ENCODE measurements around the gene PET100. TPM values are rescaled to one million over a fixed set of nuclear protein-coding genes. Genes with fewer than 3 reads are reported as not detected.

PET100 gene
- total and polyA plus RNA-seq, 3 experiments from 2014 or later = 110 to 297 (median 110) TPM

DNA sequence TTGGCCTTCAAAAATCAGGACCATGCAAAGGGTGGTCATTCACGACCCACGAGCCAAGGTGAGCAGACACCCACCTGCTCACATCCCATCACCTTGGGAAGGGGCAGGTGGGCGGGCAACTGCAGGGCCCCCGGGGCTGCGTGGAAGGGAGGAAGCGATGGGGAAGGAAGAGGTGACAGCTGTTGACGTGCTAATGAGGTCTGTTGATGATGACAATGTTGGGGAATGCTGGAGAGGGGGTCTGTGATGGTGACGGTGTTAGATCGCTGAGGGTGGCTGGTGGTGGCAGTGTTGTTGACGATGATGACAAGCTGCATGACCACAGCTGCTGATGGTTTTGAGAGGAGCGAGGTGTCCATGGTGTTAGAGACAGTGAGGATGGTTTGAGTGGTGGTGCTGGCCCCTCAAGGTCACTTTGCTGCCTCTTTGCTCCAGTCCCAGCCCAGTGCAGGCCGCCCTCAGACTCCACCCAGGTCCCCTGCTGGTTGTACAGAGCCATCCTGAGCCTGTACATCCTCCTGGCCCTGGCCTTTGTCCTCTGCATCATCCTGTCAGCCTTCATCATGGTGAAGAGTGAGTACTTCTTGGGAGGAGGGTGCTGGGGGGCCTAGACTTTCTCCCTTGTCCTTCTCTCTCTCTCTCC is 48.2 kb downstream of the PET100 start:
- Histone ChIP-seq H3K27me3 (ENCODE audit: insufficient read depth, low read length, poor library complexity, severe bottlenecking) (no peaks in the 10 kb centered on the region), H3K4me1 (ENCODE audit: insufficient read depth, low read length) (peaks cover 35% of the 10 kb centered on the region), H3K4me3 (ENCODE audit: low read length) (no peak overlapping the region), H3K9me3 (ENCODE audit: low read length) (no peaks in the 10 kb centered on the region), H3K36me3 (ENCODE audit: insufficient read depth, low read length) (peaks cover 5% of the 10 kb centered on the region), H3K27ac (ENCODE audit: low read depth, low read length) (no peak overlapping the region)
- CTCF ChIA-PET = interaction anchor here (0.9 to 2.2 kb wide), 3 partner anchors 109 to 124 kb away, joined by 3 to 12 read pairs (median 3); no protein-coding TSS in a partner anchor
- Mint-ChIP-seq H3K4me1 (peaks cover 30 to 59% (median 45%) of the 10 kb centered on the region in 3 donors), H3K27me3 (peaks cover 19 to 50% of the 10 kb centered on the region in 2 donors), H3K4me3 (peak overlapping the region in 3 of 7 donors; percentile 27 to 58 (median 37)), H3K27ac (peak overlapping the region in 3 of 8 donors; percentile 43 to 60 (median 57)), H3K36me3 (peaks cover 0 to 11% (median 0%) of the 10 kb centered on the region in 3 donors), H3K9me3 (no peaks in the 10 kb centered on the region)
- POLR2A ChIA-PET = no interaction called here
- DNase-seq = no peak

DNA sequence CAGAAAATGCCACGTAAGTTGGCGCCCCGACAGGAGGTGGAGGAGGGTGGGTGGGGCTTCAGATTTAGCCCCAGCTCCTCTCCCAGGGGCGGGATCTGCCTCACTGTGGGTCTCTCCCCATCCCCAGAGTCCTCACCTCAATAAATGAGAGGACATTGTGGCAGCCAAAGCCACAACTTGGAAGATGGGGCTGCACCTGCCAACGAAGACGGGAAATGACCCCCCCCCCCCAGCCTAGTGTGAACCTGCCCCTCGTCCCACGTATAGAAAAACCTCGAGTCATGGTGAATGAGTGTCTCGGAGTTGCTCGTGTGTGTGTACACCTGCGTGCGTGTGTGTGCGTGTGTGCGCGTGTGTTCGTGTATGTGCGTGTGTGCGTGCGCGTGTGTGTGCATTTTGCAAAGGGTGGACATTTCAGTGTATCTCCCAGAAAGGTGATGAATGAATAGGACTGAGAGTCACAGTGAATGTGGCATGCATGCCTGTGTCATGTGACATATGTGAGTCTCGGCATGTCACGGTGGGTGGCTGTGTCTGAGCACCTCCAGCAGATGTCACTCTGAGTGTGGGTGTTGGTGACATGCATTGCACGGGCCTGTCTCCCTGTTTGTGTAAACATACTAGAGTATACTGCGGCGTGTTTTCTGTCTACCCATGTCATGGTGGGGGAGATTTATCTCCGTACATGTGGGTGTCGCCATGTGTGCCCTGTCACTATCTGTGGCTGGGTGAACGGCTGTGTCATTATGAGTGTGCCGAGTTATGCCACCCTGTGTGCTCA is 49.6 kb downstream of the PET100 start:
- H3K4me1 Mint-ChIP-seq = peaks cover 32 to 60% (median 43%) of the 10 kb centered on the region in 3 donors
- DNase-seq = peak; percentile 38 to 82 (median 60)
- Histone ChIP-seq H3K27me3 (ENCODE audit: insufficient read depth, low read length, poor library complexity, severe bottlenecking) (no peaks in the 10 kb centered on the region), H3K9me3 (ENCODE audit: low read length) (no peaks in the 10 kb centered on the region), H3K4me3 (ENCODE audit: low read length) (no peak overlapping the region), H3K4me1 (ENCODE audit: insufficient read depth, low read length) (peaks cover 35% of the 10 kb centered on the region), H3K27ac (ENCODE audit: low read depth, low read length) (no peak overlapping the region), H3K36me3 (ENCODE audit: insufficient read depth, low read length) (peaks cover 6% of the 10 kb centered on the region)
- H3K4me3 Mint-ChIP-seq = peak overlapping the region; percentile 54 to 86 (median 74)
- ChIA-PET POLR2A (no interaction called here), CTCF (interaction anchor here (0.7 to 2.2 kb wide), 3 partner anchors 10 to 120 kb away, joined by 3 to 12 read pairs (median 3); no protein-coding TSS in a partner anchor)
- no peaks in the 10 kb centered on the region for H3K9me3 Mint-ChIP-seq
- peaks cover 0 to 17% (median 2%) of the 10 kb centered on the region in 3 donors for H3K36me3 Mint-ChIP-seq
- peaks cover 14 to 37% of the 10 kb centered on the region in 2 donors for H3K27me3 Mint-ChIP-seq
- peak overlapping the region; percentile 39 to 92 (median 78) for H3K27ac Mint-ChIP-seq

DNA sequence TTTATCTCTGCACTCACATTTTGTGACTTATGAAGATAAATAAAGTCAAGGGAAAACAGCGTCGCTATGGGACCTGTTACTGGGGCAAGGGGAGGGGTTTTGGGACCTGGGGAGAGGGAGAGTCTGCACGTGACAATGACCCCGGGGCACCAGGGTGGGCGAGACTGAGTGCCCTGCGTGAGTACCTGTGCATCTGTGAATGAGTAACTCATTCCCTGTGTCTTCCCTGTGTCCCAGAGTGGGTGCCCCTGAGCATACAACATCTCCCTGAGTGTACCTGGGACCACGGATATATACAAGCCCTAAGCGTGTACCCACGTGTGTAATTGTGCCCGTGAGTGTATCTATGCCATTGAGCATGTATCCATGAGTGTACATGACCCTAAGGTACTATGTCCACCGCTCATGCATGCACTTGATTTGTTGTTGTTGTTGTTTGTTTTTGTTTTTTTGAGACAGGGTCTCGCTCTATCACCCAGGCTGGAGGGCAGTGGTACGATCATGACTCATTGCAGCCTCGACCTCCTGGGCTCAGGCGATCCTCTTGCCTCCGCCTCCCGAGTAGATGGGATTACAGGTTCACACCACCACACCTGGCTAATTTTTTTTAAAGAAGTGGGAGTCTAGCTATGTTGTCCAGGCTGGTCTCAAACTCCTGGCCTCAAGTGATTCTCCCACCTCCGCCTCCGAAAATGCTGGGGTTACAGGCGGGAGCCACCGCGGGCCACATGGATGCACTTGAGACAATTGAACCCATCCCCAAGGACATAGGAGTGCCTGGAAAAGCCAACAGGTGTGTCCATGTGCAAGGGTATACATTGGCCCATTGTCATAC is 50.4 kb downstream of the PET100 start:
- peaks cover 35% of the 10 kb centered on the region for H3K4me1 ChIP-seq (ENCODE audit: insufficient read depth, low read length)
- H3K9me3 ChIP-seq (ENCODE audit: low read length) = no peaks in the 10 kb centered on the region
- no peak for DNase-seq
- Mint-ChIP-seq H3K27ac (peak overlapping the region; percentile 69 to 92 (median 86)), H3K4me1 (peaks cover 30 to 58% (median 39%) of the 10 kb centered on the region in 3 donors), H3K4me3 (peak overlapping the region; percentile 54 to 86 (median 81)), H3K27me3 (peaks cover 11 to 32% of the 10 kb centered on the region in 2 donors), H3K36me3 (peaks cover 0 to 17% (median 2%) of the 10 kb centered on the region in 3 donors), H3K9me3 (no peaks in the 10 kb centered on the region)
- CTCF ChIA-PET = interaction anchor here (0.8 to 3.2 kb wide), 30 partner anchors 9 to 578 kb away, joined by 3 to 61 read pairs (median 5); partner anchors contain the start of genes PET100, RETN and STXBP2
- peak overlapping the region; percentile 82 for H3K27ac ChIP-seq (ENCODE audit: low read depth, low read length)
- POLR2A ChIA-PET = interaction anchor here (0.6 to 1.6 kb wide), 3 partner anchors 42 to 190 kb away, joined by 3 to 5 read pairs (median 4); partner anchors contain the start of genes PET100, STXBP2 and XAB2
- H3K27me3 ChIP-seq (ENCODE audit: insufficient read depth, low read length, poor library complexity, severe bottlenecking) = no peaks in the 10 kb centered on the region
- H3K4me3 ChIP-seq (ENCODE audit: low read length) = peak overlapping the region; percentile 83
- H3K36me3 ChIP-seq (ENCODE audit: insufficient read depth, low read length) = peaks cover 6% of the 10 kb centered on the region

DNA sequence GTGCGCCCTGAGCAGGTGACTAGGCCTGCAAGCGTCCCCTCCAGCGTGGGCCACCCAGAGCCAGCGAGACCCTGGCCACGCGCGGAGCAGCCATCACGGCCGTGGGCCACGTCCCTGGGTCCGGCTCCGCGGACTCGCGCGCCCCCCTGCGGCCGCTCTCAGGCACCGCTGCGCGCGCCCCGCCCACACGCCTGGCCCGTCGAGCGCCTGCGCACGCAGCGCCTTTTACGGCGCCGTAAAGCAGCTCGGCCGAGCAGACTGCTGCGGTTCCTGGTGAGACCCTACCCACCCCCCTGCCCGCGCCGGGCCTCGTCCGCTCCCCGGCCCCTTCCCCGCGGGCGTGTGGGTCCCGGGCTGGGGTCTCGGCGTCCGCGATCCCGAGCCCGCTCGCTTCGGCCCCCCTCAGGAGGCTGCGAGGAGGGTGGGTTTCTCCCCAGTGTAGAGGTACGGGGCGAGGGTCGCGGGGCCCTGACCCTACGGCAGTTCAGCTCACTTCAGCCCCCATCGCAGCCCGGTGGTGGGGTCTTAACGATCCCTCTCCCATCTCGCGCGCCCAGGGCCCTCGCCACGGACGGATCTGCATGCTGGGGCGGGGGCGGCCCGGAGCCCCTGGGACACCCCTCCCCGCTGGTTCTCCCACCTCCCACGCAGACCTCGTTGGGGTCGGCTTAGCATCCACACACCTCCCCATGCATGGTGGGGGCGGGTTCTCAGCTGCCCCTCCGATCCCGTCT is 51.2 kb downstream of the PET100 start, which contains the start of gene TRAPPC5:
Gene TRAPPC5 (plus strand): TSS at position 228 of the 734 bp plus-strand sequence. CDS start 1,421 bp downstream, outside the sequence.
- peak within 1 kb of the TSS; percentile 82 for H3K27ac ChIP-seq (ENCODE audit: low read depth, low read length)
- peak within 1 kb of the TSS; percentile 81 to 97 (median 92) for H3K27ac Mint-ChIP-seq
- CTCF ChIA-PET = interaction anchor here (0.6 to 3.2 kb wide), 51 partner anchors 9 to 581 kb away, joined by 3 to 61 read pairs (median 4); partner anchors contain the start of genes PET100, RETN and STXBP2

More for the DNA sequence above, 51.2 kb downstream of the PET100 start, which contains the start of gene TRAPPC5:
- no peaks in the 10 kb centered on the region for H3K27me3 ChIP-seq (ENCODE audit: insufficient read depth, low read length, poor library complexity, severe bottlenecking)
- peak within 1 kb of the TSS; percentile 86 to 96 (median 86) for H3K4me3 Mint-ChIP-seq
- H3K4me1 Mint-ChIP-seq = peaks cover 30 to 57% (median 37%) of the 10 kb centered on the region in 3 donors
- POLR2A ChIA-PET = interaction anchor here (0.6 to 1.6 kb wide), 7 partner anchors 25 to 331 kb away, joined by 3 to 5 read pairs (median 3); partner anchors contain the start of genes MAP2K7, PET100, STXBP2 and XAB2
- H3K4me1 ChIP-seq (ENCODE audit: insufficient read depth, low read length) = peaks cover 35% of the 10 kb centered on the region
- H3K36me3 ChIP-seq (ENCODE audit: insufficient read depth, low read length) = peaks cover 6% of the 10 kb centered on the region
- peaks cover 0 to 24% (median 2%) of the 10 kb centered on the region in 3 donors for H3K36me3 Mint-ChIP-seq
- H3K9me3 Mint-ChIP-seq = no peaks in the 10 kb centered on the region
- H3K9me3 ChIP-seq (ENCODE audit: low read length) = no peaks in the 10 kb centered on the region
- peak within 1 kb of the TSS; percentile 83 for H3K4me3 ChIP-seq (ENCODE audit: low read length)
- H3K27me3 Mint-ChIP-seq = peaks cover 12 to 30% of the 10 kb centered on the region in 2 donors
- peak; percentile 81 to 88 (median 82) for DNase-seq

Other genes with a start within 250 kb of the PET100 start
- gene PEX11G, start 140.8 kb upstream of the PET100 start, total RNA-seq = under 1 TPM; 0.94 to 0.95 TPM
- 1.7 TPM for gene PEX11G, start 140.8 kb upstream of the PET100 start, polyA plus RNA-seq
- 1 to 10 TPM; 7.6 to 8.9 TPM for gene ZNF358, start 113.7 kb upstream of the PET100 start, total RNA-seq
- gene ZNF358, start 113.7 kb upstream of the PET100 start, polyA plus RNA-seq = 2.5 TPM
- 10 to 100 TPM; 19.4 to 19.6 TPM for gene MCOLN1, start 107.2 kb upstream of the PET100 start, total RNA-seq
- gene MCOLN1, start 107.2 kb upstream of the PET100 start, polyA plus RNA-seq = 11.6 TPM
- gene PNPLA6, start 94.1 kb upstream of the PET100 start, total RNA-seq = 100 to 1,000 TPM; 112 to 117 TPM
- gene PNPLA6, start 94.1 kb upstream of the PET100 start, polyA plus RNA-seq = 17.1 TPM
- under 1 TPM; 0.24 to 0.31 TPM for gene CAMSAP3, start 33.9 kb upstream of the PET100 start, total RNA-seq
- gene CAMSAP3, start 33.9 kb upstream of the PET100 start, polyA plus RNA-seq = 0.07 TPM
- 10 to 100 TPM; 46.0 to 47.6 TPM for gene XAB2, start 248 bp upstream of the PET100 start, total RNA-seq
- 8.8 TPM for gene XAB2, start 248 bp upstream of the PET100 start, polyA plus RNA-seq
- under 1 TPM; 0.48 to 0.91 TPM for gene PCP2, start 3.9 kb downstream of the PET100 start, total RNA-seq
- not detected for gene PCP2, start 3.9 kb downstream of the PET100 start, polyA plus RNA-seq
- gene STXBP2, start 7.3 kb downstream of the PET100 start, total RNA-seq = 10 to 100 TPM; 80.1 to 80.5 TPM
- gene STXBP2, start 7.3 kb downstream of the PET100 start, polyA plus RNA-seq = 75.2 TPM
- gene RETN, start 39.3 kb downstream of the PET100 start, total RNA-seq = not detected
- gene RETN, start 39.3 kb downstream of the PET100 start, polyA plus RNA-seq = 1.2 TPM
- gene MCEMP1, start 47.3 kb downstream of the PET100 start, total RNA-seq = not detected
- not detected for gene MCEMP1, start 47.3 kb downstream of the PET100 start, polyA plus RNA-seq
- 10 to 100 TPM; 63.5 to 70.1 TPM for gene TRAPPC5, start 51.0 kb downstream of the PET100 start, total RNA-seq
- gene TRAPPC5, start 51.0 kb downstream of the PET100 start, polyA plus RNA-seq = 155 TPM
- 1 to 10 TPM in 1 of 2 experiments, under 1 TPM in 1; 0.96 to 1.6 TPM for gene FCER2, start 72.3 kb downstream of the PET100 start, total RNA-seq
- gene FCER2, start 72.3 kb downstream of the PET100 start, polyA plus RNA-seq = not detected
- gene CLEC4G, start 102.3 kb downstream of the PET100 start, total RNA-seq = not detected
- not detected for gene CLEC4G, start 102.3 kb downstream of the PET100 start, polyA plus RNA-seq
- gene CD209, start 117.7 kb downstream of the PET100 start, total RNA-seq = under 1 TPM; 0.16 to 0.28 TPM
- not detected for gene CD209, start 117.7 kb downstream of the PET100 start, polyA plus RNA-seq
- gene CLEC4M, start 133.4 kb downstream of the PET100 start, total RNA-seq = not detected
- gene CLEC4M, start 133.4 kb downstream of the PET100 start, polyA plus RNA-seq = not detected
- gene EVI5L, start 200.4 kb downstream of the PET100 start, total RNA-seq = 1 to 10 TPM; 6.7 to 7.4 TPM
- gene EVI5L, start 200.4 kb downstream of the PET100 start, polyA plus RNA-seq = 2.9 TPM
- not detected for gene PRR36, start 244.6 kb downstream of the PET100 start, total RNA-seq
- gene PRR36, start 244.6 kb downstream of the PET100 start, polyA plus RNA-seq = not detected